Body of pancreas (tissue), 4 donors: ENCODE results near the gene P2RX7. TPM values are rescaled to one million over a fixed set of nuclear protein-coding genes. Genes with fewer than 3 reads are reported as not detected.

Experiments
- ATAC-seq: fragments of 150-250 bp; one replicate; pipeline ENCODE4 v1.9.1; 2016
- DNase-seq, 4 donors: peaks; one replicate each; pipeline ENCODE4 v3.0.0-alpha.2; 2019
- H3K27ac ChIP-seq, 4 donors: fragments of 200-600 bp; sonication (generic); 1 replicate in 3 of 4; 2 replicates in 1 of 4; pipeline versions ENCODE4 v1.5.1 to v1.6.1; 2016 to 2019; ENCODE audit warnings: mild to moderate bottlenecking in 1 of 4, mixed read lengths in 1 of 4, moderate library complexity in 1 of 4
- H3K27me3 ChIP-seq, 2 donors: fragments of 200-600 bp; sonication (generic); one replicate each; pipeline ENCODE4 v1.6.0; 2016; ENCODE audit warnings: mild to moderate bottlenecking in 1 of 2
- H3K36me3 ChIP-seq, 2 donors: fragments of 200-600 bp; sonication (generic); replicated peaks in 1 of 2; 2 replicates each; pipeline ENCODE4 v1.5.1; 2016; ENCODE audit warnings: low read depth in 2 of 2; ENCODE audit not compliant: insufficient read depth in 1 of 2
- H3K4me1 ChIP-seq: fragments of 200-600 bp; sonication (generic); one replicate; pipeline ENCODE4 v1.6.0; 2016
- H3K4me3 ChIP-seq, 2 donors: fragments of 200-600 bp; sonication (generic); 1 replicate in 1 of 2; 2 replicates in 1 of 2; pipeline ENCODE4 v1.5.1; 2016 to 2019
- H3K9me3 ChIP-seq, 3 donors: fragments of 200-600 bp; sonication (generic); 1 replicate in 2 of 3; 2 replicates in 1 of 3; pipeline ENCODE4 v1.5.1; 2016
- POLR2A ChIP-seq, 3 donors: fragments of 450-650 bp; IDR thresholded peaks; one replicate each; pipeline ENCODE4 v1.6.1; 2016; ENCODE audit warnings: antibody characterized with exemption in 3 of 3, mild to moderate bottlenecking in 2 of 3
- WGBS, 2 donors: methylation state at CpG; one replicate each; pipeline ENCODE4 v1.1.5; 2017; 5-methylcytosine and 5-hydroxymethylcytosine counted together
- intact Hi-C: fragments of 100-400 bp; cut with DNase I; formaldehyde crosslinking; loops from one replicate; pipeline ENCODE4 v1.15.1; 2023
- total RNA-seq, 2 donors: library from RNA; depleted of rRNA; stranded (reverse); fragments of >200 nt; gene quantifications; one replicate each; pipeline ENCODE4 v1.1.0, GENCODE V29; 2016
- TF ChIP-seq, protein P1 (sequence below), 7 experiments: fragments of 450-650 bp in 4 of 7; fragments of 200-600 bp in 3 of 7; sonication (generic) in 3 of 7; IDR thresholded peaks; one replicate each; pipeline ENCODE4 v1.5.1; 2016 to 2019; ENCODE audit warnings: antibody characterized with exemption in 7 of 7

The P2RX7 gene
- total RNA-seq, 2 donors from 2014 or later, result 1.0 to 1.6 TPM

DNA sequence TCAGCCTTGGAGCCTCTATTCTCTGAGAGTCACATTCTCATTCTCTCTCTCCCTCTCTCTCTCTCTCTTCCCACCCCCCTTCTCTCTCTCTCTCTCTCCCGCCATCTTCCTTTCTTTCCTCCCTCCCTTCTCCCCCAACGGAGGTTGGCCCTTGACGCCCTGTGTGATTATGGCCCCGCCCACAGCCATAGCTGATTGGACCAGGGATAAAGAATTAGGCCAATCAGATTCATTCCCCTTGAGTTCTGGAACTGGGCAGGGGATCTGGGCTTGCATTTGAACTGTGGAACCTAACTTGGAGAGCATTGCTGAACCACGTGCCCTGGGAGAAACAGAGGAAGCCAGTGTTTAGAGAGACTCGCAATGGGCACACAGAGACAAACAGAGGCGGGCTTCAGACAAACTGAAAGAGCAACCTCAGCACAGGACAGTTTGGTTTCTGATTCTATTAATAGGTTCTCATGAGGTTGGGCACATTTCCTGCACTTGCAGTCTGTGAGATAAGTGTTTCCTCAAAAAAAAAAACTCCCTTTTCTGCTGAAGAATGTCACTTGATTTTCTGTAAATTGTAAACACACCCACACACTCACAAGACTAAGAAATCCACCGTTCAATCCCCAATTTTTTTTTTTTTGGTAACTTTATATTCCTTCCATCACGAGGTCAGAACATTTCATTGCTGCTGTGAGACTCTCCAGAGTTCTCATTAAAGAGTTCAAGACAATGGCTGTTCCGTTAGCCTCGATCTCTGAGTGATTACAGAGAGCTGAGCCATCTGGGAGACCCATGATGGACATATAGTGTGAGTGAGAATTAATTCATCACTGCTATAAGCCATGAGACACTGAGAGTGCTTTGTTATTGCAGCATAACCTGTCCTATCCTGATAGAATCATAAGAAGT, 3.5 kb upstream of the P2RX7 start:
- peak; percentile 58 for ATAC-seq
- H3K27me3 ChIP-seq, result no peaks in the 10 kb centered on the region
- DNase-seq, result peak; percentile 63 to 84 (median 66)
- intact Hi-C loops, result no loop called here
- TF ChIP-seq, protein P1, sequence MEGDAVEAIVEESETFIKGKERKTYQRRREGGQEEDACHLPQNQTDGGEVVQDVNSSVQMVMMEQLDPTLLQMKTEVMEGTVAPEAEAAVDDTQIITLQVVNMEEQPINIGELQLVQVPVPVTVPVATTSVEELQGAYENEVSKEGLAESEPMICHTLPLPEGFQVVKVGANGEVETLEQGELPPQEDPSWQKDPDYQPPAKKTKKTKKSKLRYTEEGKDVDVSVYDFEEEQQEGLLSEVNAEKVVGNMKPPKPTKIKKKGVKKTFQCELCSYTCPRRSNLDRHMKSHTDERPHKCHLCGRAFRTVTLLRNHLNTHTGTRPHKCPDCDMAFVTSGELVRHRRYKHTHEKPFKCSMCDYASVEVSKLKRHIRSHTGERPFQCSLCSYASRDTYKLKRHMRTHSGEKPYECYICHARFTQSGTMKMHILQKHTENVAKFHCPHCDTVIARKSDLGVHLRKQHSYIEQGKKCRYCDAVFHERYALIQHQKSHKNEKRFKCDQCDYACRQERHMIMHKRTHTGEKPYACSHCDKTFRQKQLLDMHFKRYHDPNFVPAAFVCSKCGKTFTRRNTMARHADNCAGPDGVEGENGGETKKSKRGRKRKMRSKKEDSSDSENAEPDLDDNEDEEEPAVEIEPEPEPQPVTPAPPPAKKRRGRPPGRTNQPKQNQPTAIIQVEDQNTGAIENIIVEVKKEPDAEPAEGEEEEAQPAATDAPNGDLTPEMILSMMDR (IDR thresholded peaks at IDR 0.05), result no peak
- no peak for TF ChIP-seq POLR2A (IDR thresholded peaks at IDR 0.05)
- peaks cover 29% of the 10 kb centered on the region for H3K4me1 ChIP-seq
- no peak overlapping the region for H3K4me3 ChIP-seq
- H3K27ac ChIP-seq, result peak overlapping the region in 2 of 4 donors; percentile 49 to 55
- no peaks in the 10 kb centered on the region for H3K36me3 ChIP-seq
- 28 to 34% methylated on average over 11 of the region's 11 CpGs for WGBS, 2 donors
- no peaks in the 10 kb centered on the region for H3K9me3 ChIP-seq

- DNase-seq, result no peak
- peak overlapping the region in 2 of 4 donors; percentile 49 to 55 for H3K27ac ChIP-seq
- no peak overlapping the region for H3K4me3 ChIP-seq
- TF ChIP-seq, protein P1 (IDR thresholded peaks at IDR 0.05), result no peak
- TF ChIP-seq POLR2A (IDR thresholded peaks at IDR 0.05), result no peak
- no peak for ATAC-seq
- WGBS, 2 donors, result 76 to 79% methylated on average over 4 of the region's 4 CpGs
- no peaks in the 10 kb centered on the region for H3K36me3 ChIP-seq
- H3K4me1 ChIP-seq, result peaks cover 23% of the 10 kb centered on the region
- H3K27me3 ChIP-seq, result no peaks in the 10 kb centered on the region
- intact Hi-C loops, result no loop called here
- H3K9me3 ChIP-seq, result no peaks in the 10 kb centered on the region
Observed at GRCh38 chr12:121129811-121130147, 2.9 kb upstream of the P2RX7 start.

DNA sequence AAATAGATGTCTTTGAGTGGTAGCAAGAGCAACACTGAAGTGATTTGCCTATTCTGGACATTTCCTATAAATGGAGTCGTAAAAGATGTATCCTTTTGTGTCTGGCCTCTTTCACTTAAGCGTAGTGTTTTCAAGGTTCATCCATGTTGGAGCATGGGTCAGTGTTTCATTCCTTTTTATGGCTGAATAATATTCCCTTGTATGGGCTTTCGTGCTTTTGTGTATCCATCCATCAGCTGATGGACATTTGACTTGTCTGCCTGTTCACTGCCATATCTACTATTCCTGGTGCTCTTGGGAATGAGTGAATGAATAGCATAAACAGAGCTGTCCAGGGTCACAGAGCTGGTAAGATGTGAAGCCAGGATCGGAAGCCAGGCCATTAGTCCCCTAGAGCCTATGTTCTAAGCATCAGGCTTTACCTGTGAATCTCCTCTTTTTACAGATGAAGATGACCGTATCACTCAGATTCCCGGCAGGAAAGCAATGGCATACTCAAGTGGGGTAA, 1.8 kb upstream of the P2RX7 start:
- TF ChIP-seq POLR2A (IDR thresholded peaks at IDR 0.05), result no peak
- Histone ChIP-seq H3K36me3 (no peaks in the 10 kb centered on the region), H3K27ac (no peak overlapping the region), H3K9me3 (no peaks in the 10 kb centered on the region), H3K4me1 (peaks cover 22% of the 10 kb centered on the region), H3K4me3 (no peak overlapping the region), H3K27me3 (no peaks in the 10 kb centered on the region)
- intact Hi-C loops, result no loop called here
- 72 to 73% methylated on average over 6 of the region's 6 CpGs for WGBS, 2 donors
- no peak for ATAC-seq
- DNase-seq, result no peak

GRCh38 chr12:121131941-121132341, 735 bp upstream of the P2RX7 start:
- H3K4me1 ChIP-seq, result peaks cover 22% of the 10 kb centered on the region
- intact Hi-C loops, result no loop called here
- H3K27ac ChIP-seq, result no peak overlapping the region
- no peaks in the 10 kb centered on the region for H3K27me3 ChIP-seq
- H3K9me3 ChIP-seq, result no peaks in the 10 kb centered on the region
- DNase-seq, result no peak
- no peak overlapping the region for H3K4me3 ChIP-seq
- TF ChIP-seq POLR2A (IDR thresholded peaks at IDR 0.05), result no peak
- TF ChIP-seq, protein P1 (IDR thresholded peaks at IDR 0.05), result no peak
- no peak for ATAC-seq
- WGBS, 2 donors, result 64 to 88% methylated on average over 4 of the region's 4 CpGs
- no peaks in the 10 kb centered on the region for H3K36me3 ChIP-seq

DNA sequence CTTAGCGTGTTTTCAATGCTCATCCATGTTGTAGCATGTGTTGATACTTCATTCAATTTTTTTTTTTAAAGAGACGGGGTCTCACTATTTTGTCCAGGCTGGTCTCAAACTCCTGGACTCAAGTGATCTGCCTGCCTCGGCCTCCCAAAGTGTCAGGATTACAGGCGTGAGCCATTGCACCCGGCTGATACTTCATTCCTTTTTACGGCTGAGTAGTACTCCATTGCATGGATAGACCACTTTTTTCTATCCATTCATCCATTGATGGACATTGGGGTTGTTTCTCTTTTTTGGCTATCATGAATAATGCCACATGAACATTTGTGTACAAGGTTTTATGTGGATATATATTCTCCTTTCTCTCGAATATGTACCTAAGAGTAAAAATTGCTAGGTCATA, 1.2 kb downstream of the P2RX7 start:
- Histone ChIP-seq H3K4me1 (peaks cover 17% of the 10 kb centered on the region), H3K36me3 (no peaks in the 10 kb centered on the region), H3K27ac (no peak overlapping the region), H3K27me3 (no peaks in the 10 kb centered on the region), H3K4me3 (no peak overlapping the region), H3K9me3 (no peaks in the 10 kb centered on the region)
- intact Hi-C loops, result no loop called here
- TF ChIP-seq POLR2A (IDR thresholded peaks at IDR 0.05), result no peak
- TF ChIP-seq, protein P1 (IDR thresholded peaks at IDR 0.05), result no peak
- ATAC-seq (no peak), DNase-seq (no peak)
- WGBS, 2 donors, result 69 to 83% methylated on average over 7 of the region's 7 CpGs
